Brain microvascular endothelial cell (primary cell): ENCODE results near the gene ZNF530.

ENCODE experiments used
- DNase-seq: peaks from one replicate; pipeline ENCODE4 v3.0.0-alpha.2; 2020
- H3K27ac ChIP-seq: fragments of 250-450 bp; sonication (Bioruptor Pico); 2 replicates; pipeline ENCODE4 v1.5.1; 2020; ENCODE audit warnings: mild to moderate bottlenecking, moderate library complexity
- H3K27me3 ChIP-seq: fragments of 250-450 bp; sonication (Bioruptor Pico); replicated peaks from 2 replicates; pipeline ENCODE4 v1.5.1; 2020; ENCODE audit warnings: mild to moderate bottlenecking
- H3K36me3 ChIP-seq: fragments of 250-450 bp; sonication (Bioruptor Pico); replicated peaks from 2 replicates; pipeline ENCODE4 v1.5.1; 2020; ENCODE audit warnings: mild to moderate bottlenecking
- H3K4me3 ChIP-seq: 2 replicates; pipeline ENCODE4 v1.5.1; 2011; ENCODE audit warnings: low read depth, mild to moderate bottlenecking, control low read depth, low read length, moderate library complexity
- CTCF ChIP-seq: IDR thresholded peaks from 2 replicates; pipeline ENCODE4 v1.5.1; 2011; ENCODE audit warnings: low read depth, mild to moderate bottlenecking, moderate library complexity, low read length, control low read depth, inconsistent platforms; ENCODE audit errors: missing control alignments
- in situ Hi-C: cut with HindIII; loops from 2 replicates; pipeline ENCODE4 v1.10.0; 2017; ENCODE audit warnings: low sequenced_read_pairs, low pct_ligation_motif_present

The ZNF530 gene

GRCh38 chr19:57572415-57572947 is 27.2 kb upstream of the ZNF530 start:
- in situ Hi-C loops, result no loop called here
- peaks cover 59% of the 10 kb centered on the region for H3K36me3 ChIP-seq

GRCh38 chr19:57576661-57577060 is 23.0 kb upstream of the ZNF530 start:
- Histone ChIP-seq H3K36me3 (peaks cover 52% of the 10 kb centered on the region), H3K4me3 (no peak overlapping the region), H3K27me3 (no peaks in the 10 kb centered on the region), H3K27ac (no peak overlapping the region)
- DNase-seq, result no peak
- in situ Hi-C loops, result no loop called here
- TF ChIP-seq CTCF, result no peak

More at GRCh38 chr19:57572415-57572947, 27.2 kb upstream of the ZNF530 start:
- no peak overlapping the region for H3K4me3 ChIP-seq
- no peak overlapping the region for H3K27ac ChIP-seq
- TF ChIP-seq CTCF, result no peak
- no peaks in the 10 kb centered on the region for H3K27me3 ChIP-seq
- no peak for DNase-seq

- no peaks in the 10 kb centered on the region for H3K27me3 ChIP-seq
- in situ Hi-C loops, result no loop called here
- H3K27ac ChIP-seq, result peak within 1 kb of the TSS; percentile 39
- DNase-seq, result peak; percentile 99
- H3K4me3 ChIP-seq, result peak within 1 kb of the TSS; percentile 82
- peak; percentile 33 for TF ChIP-seq CTCF
- peaks cover 32% of the 10 kb centered on the region for H3K36me3 ChIP-seq
Observed at GRCh38 chr19:57578487-57579205, 21.0 kb upstream of the ZNF530 start, which contains the start of gene ZNF416. ZNF416 (minus strand) TSS chr19:57578911; CDS start chr19:57578704, 207 bp downstream.

- DNase-seq, result no peak
- Histone ChIP-seq H3K36me3 (no peaks in the 10 kb centered on the region), H3K27ac (no peak overlapping the region), H3K4me3 (no peak overlapping the region), H3K27me3 (no peaks in the 10 kb centered on the region)
- TF ChIP-seq CTCF, result no peak
- in situ Hi-C loops, result no loop called here
Observed at GRCh38 chr19:57583104-57583520, 16.6 kb upstream of the ZNF530 start.

GRCh38 chr19:57583521-57584416 is 15.9 kb upstream of the ZNF530 start, which contains the start of gene ZIK1:
ZIK1 (plus strand) TSS chr19:57584145; CDS start chr19:57584357, 212 bp downstream.
- TF ChIP-seq CTCF, result peak; percentile 16
- Histone ChIP-seq H3K4me3 (peak within 1 kb of the TSS; percentile 72), H3K27ac (no peak within 1 kb of the TSS), H3K36me3 (peaks cover 3% of the 10 kb centered on the region), H3K27me3 (no peaks in the 10 kb centered on the region)
- DNase-seq, result peak; percentile 91
- in situ Hi-C loops, result no loop called here
